Measurements from ENCODE around the gene MYBBP1A. TPM values are rescaled to one million over a fixed set of nuclear protein-coding genes. Genes with fewer than 3 reads are reported as not detected.
A peak's percentile ranks its signal among the peaks of the same experiment; 100 is the strongest.

The MYBBP1A gene
- total and polyA plus RNA-seq, 2 experiments from 2014 or later, result 70.7 to 213 TPM

GRCh38 chr17:4599505-4600281 lies 44.5 kb upstream of the MYBBP1A start (continued):
- TF ChIP-seq EZH2phosphoT487 (IDR thresholded peaks at IDR 0.05; ENCODE audit: unreplicated experiment) (no peak), CREB1 (CRISPR knock-in tag; IDR thresholded peaks at IDR 0.05; ENCODE audit: low read depth) (peak; percentile 9; the same call in 1 of the 2 replicates), ETS1 (IDR thresholded peaks at IDR 0.05) (no peak)

- no peak overlapping the region for H3K27ac ChIP-seq (ENCODE audit: low read depth)
- ATAC-seq, result no peak
- peak overlapping the region; percentile 27; the same call in 1 of the 2 replicates for H3K27ac Mint-ChIP-seq
These were observed 43.8 kb upstream of the MYBBP1A start for GRCh38 chr17:4598776-4599504.

GRCh38 chr17:4597975-4598374 lies 42.8 kb upstream of the MYBBP1A start:
- Histone ChIP-seq H3K27me3 (ENCODE audit: insufficient read depth) (no peaks in the 10 kb centered on the region), H3K79me2 (replicated peaks; ENCODE audit: insufficient read depth) (no peaks in the 10 kb centered on the region), H2AFZ (no peak overlapping the region), H3K27ac (ENCODE audit: low read depth) (0 out of 2 replicates have a peak overlapping the region, but pooled peaks have one; percentile 14), H3K4me1 (ENCODE audit: insufficient read depth) (peaks cover 28% of the 10 kb centered on the region), H3K36me3 (ENCODE audit: insufficient read depth) (no peaks in the 10 kb centered on the region), H3K4me3 (no peak overlapping the region), H3K9me2 (ENCODE audit: insufficient read depth) (no peaks in the 10 kb centered on the region), H3K4me2 (no peak overlapping the region), H3F3A (replicated peaks; ENCODE audit: low read depth) (0 out of 2 replicates have a peak, but pooled peaks cover 9% of the 10 kb centered on the region), H4K20me1 (replicated peaks; ENCODE audit: insufficient read depth) (no peaks in the 10 kb centered on the region)
- Mint-ChIP-seq H3K4me1 (peaks cover 39% of the 10 kb centered on the region), H3K36me3 (ENCODE audit: low read depth) (no peaks in the 10 kb centered on the region), H3K9me3 (no peaks in the 10 kb centered on the region), H3K4me3 (no peak overlapping the region; the same call in 2 of the 3 replicates), H3K27ac (peak overlapping the region; percentile 55; the same call in 1 of the 2 replicates), H3K27me3 (ENCODE audit: insufficient read depth, low read depth, poor library complexity) (peaks cover 17% of the 10 kb centered on the region)
- DNase-seq (ENCODE audit: low spot score), result no peak
- ATAC-seq, result no peak
- no peak for TF ChIP-seq EZH2 (IDR thresholded peaks at IDR 0.05; ENCODE audit: low read depth, unreplicated experiment)
- TF ChIP-seq NANOG (IDR thresholded peaks at IDR 0.05; ENCODE audit: borderline replicate concordance), result no peak
- TF ChIP-seq STAT1 (IDR thresholded peaks at IDR 0.05; ENCODE audit: unreplicated experiment), result no peak
- no peak for TF ChIP-seq ETS1 (IDR thresholded peaks at IDR 0.05)
- no peak for TF ChIP-seq CTCF (conservative IDR thresholded peaks at IDR 0.05; ENCODE audit: low read depth in 2 of 2)
- no peak for TF ChIP-seq POLR2AphosphoS5 (IDR thresholded peaks at IDR 0.05; ENCODE audit: low read depth)
- no peak for TF ChIP-seq JUNB (IDR thresholded peaks at IDR 0.05; ENCODE audit: unreplicated experiment)
- TF ChIP-seq ZNF114 (CRISPR knock-in tag; IDR thresholded peaks at IDR 0.05), result no peak
- no peak for TF ChIP-seq ZNF331 (CRISPR knock-in tag; IDR thresholded peaks at IDR 0.05; ENCODE audit: low read depth)
- TF ChIP-seq REST (IDR thresholded peaks at IDR 0.05; ENCODE audit: unreplicated experiment), result no peak

More at GRCh38 chr17:4598776-4599504, 43.8 kb upstream of the MYBBP1A start:
- Mint-ChIP-seq H3K36me3 (ENCODE audit: low read depth) (no peaks in the 10 kb centered on the region), H3K4me3 (no peak overlapping the region; the same call in 2 of the 3 replicates), H3K9me3 (no peaks in the 10 kb centered on the region), H3K27me3 (ENCODE audit: insufficient read depth, low read depth, poor library complexity) (peaks cover 20% of the 10 kb centered on the region), H3K4me1 (peaks cover 36% of the 10 kb centered on the region)
- H2AFZ ChIP-seq, result no peak overlapping the region
- H3K4me1 ChIP-seq (ENCODE audit: insufficient read depth), result peaks cover 28% of the 10 kb centered on the region
- no peaks in the 10 kb centered on the region for H4K20me1 ChIP-seq (replicated peaks; ENCODE audit: insufficient read depth)
- H3F3A ChIP-seq (replicated peaks; ENCODE audit: low read depth), result 0 out of 2 replicates have a peak, but pooled peaks cover 9% of the 10 kb centered on the region
- no peak for TF ChIP-seq ZNF331 (CRISPR knock-in tag; IDR thresholded peaks at IDR 0.05; ENCODE audit: low read depth)
- no peaks in the 10 kb centered on the region for H3K79me2 ChIP-seq (replicated peaks; ENCODE audit: insufficient read depth)
- no peaks in the 10 kb centered on the region for H3K36me3 ChIP-seq (ENCODE audit: insufficient read depth)
- H3K4me3 ChIP-seq, result peak overlapping the region; percentile 45
- no peak for DNase-seq (ENCODE audit: low spot score)
- H3K27me3 ChIP-seq (ENCODE audit: insufficient read depth), result no peaks in the 10 kb centered on the region
- H3K9me2 ChIP-seq (ENCODE audit: insufficient read depth), result no peaks in the 10 kb centered on the region
- H3K4me2 ChIP-seq, result peak overlapping the region; percentile 74; the same call in 1 of the 2 replicates
